A549 (cell line): ENCODE measurements around the gene BOD1L1. TPM values are rescaled to one million over a fixed set of nuclear protein-coding genes. Genes with fewer than 3 reads are reported as not detected.

Experiments
- ATAC-seq, 2 experiments: fragments of 200-7000 bp in 1 of 2; fragments of >200 bp in 1 of 2; cut with Nextera tagmentation in 1 of 2; cut with Tn5 transposase in 1 of 2; 3 replicates each; pipeline versions ENCODE4 v1.8.0 to v1.9.1; 2018 to 2020; ENCODE audit warnings: mild to moderate bottlenecking in 1 of 2, moderate library complexity in 1 of 2
- CTCF ChIA-PET: fragments of 300-600 bp; sonication (Branson Sonifier 250); formaldehyde crosslinking; extraction: SDS; loops from one replicate; lab custom pipeline; 2021; ENCODE audit warnings: antibody characterized with exemption, inconsistent platforms; lab: Yijun Ruan, JAX
- POLR2A ChIA-PET: fragments of 350-600 bp; formaldehyde crosslinking; extraction: SDS; loops from one replicate; lab custom pipeline; 2021; ENCODE audit warnings: antibody characterized with exemption, inconsistent platforms; lab: Yijun Ruan, JAX
- DNase-seq, 2 experiments: peaks; one replicate each; pipeline versions ENCODE4 v3.0.0 to v3.0.0-alpha.2; 2011 to 2016; ENCODE audit warnings: low read depth in 1 of 2, low spot score in 1 of 2
- FAIRE-seq: peaks from 2 replicates; lab custom pipeline; 2011; peaks lifted over from hg19 to GRCh38; lab: Jason Lieb, UNC
- H3K27ac ChIP-seq, 2 experiments: fragments of >200 bp; sonication (Bioruptor Twin); formaldehyde crosslinking; 3 replicates each; pipeline ENCODE4 v1.5.1; 2016 to 2017
- H3K4me1 ChIP-seq: fragments of >200 bp; sonication (Bioruptor Twin); formaldehyde crosslinking; 3 replicates; pipeline ENCODE4 v1.6.1; 2016
- H3K4me2 ChIP-seq: fragments of >200 bp; sonication (Bioruptor Twin); formaldehyde crosslinking; 3 replicates; pipeline ENCODE4 v1.6.1; 2016
- H3K4me3 ChIP-seq: fragments of >200 bp; sonication (Bioruptor Twin); formaldehyde crosslinking; 3 replicates; pipeline ENCODE4 v1.5.1; 2016
- H3K9me3 ChIP-seq: fragments of >200 bp; sonication (Bioruptor Twin); formaldehyde crosslinking; 3 replicates; pipeline ENCODE4 v1.6.1; 2016
- FOSL2 ChIP-seq, 2 experiments: fragments of 450-650 bp in 1 of 2; fragments of >200 bp in 1 of 2; sonication (Bioruptor Twin) in 1 of 2; formaldehyde crosslinking; IDR thresholded peaks; 2 replicates each; pipeline versions ENCODE4 v1.5.0 to v1.6.1; 2016 to 2020; ENCODE audit warnings: mild to moderate bottlenecking in 1 of 2, moderate library complexity in 1 of 2
- HEYL ChIP-seq: fragments of 250-450 bp; sonication (Bioruptor Pico); IDR thresholded peaks from 2 replicates; pipeline ENCODE4 v1.8.0; 2021; ENCODE audit warnings: mild to moderate bottlenecking, moderate library complexity
- HOXA7 ChIP-seq: fragments of 250-450 bp; sonication (Bioruptor Pico); IDR thresholded peaks from 2 replicates; pipeline ENCODE4 v1.5.0; 2020; ENCODE audit warnings: mild to moderate bottlenecking, moderate library complexity
- MAFK ChIP-seq: fragments of 450-650 bp; IDR thresholded peaks from 2 replicates; pipeline ENCODE4 v1.6.1; 2014; ENCODE audit not compliant: partially characterized antibody
- MAZ ChIP-seq: fragments of 150-350 bp; IDR thresholded peaks from 2 replicates; pipeline ENCODE4 v1.6.1; 2014; ENCODE audit warnings: antibody characterized with exemption, low read depth, low read length, borderline replicate concordance
- NFE2L2 ChIP-seq: fragments of 150-350 bp; conservative IDR thresholded peaks from 2 replicates; pipeline ENCODE4 v1.6.1; 2014; ENCODE audit warnings: low read length
- NPAS2 ChIP-seq: fragments of 250-450 bp; sonication (Bioruptor Pico); IDR thresholded peaks from 2 replicates; pipeline ENCODE4 v1.8.0; 2022; ENCODE audit warnings: mild to moderate bottlenecking, moderate library complexity, borderline replicate concordance
- RAD21 ChIP-seq, 2 experiments: fragments of >200 bp in 1 of 2; sonication (Bioruptor Twin) in 1 of 2; formaldehyde crosslinking in 1 of 2; IDR thresholded peaks in 1 of 2; conservative IDR thresholded peaks in 1 of 2; 2 replicates in 1 of 2; 3 replicates in 1 of 2; pipeline ENCODE4 v1.6.1; 2012 to 2018; ENCODE audit warnings: inconsistent platforms in 1 of 2
- RARB ChIP-seq: fragments of 250-450 bp; sonication (Bioruptor Pico); IDR thresholded peaks from 2 replicates; pipeline ENCODE4 v1.8.0; 2021; ENCODE audit warnings: mild to moderate bottlenecking, moderate library complexity
- RNF2 ChIP-seq: fragments of 200-600 bp; sonication (generic); IDR thresholded peaks from 2 replicates; pipeline ENCODE4 v1.6.1; 2016; ENCODE audit warnings: low read depth, mild to moderate bottlenecking, antibody characterized with exemption, moderate library complexity, borderline replicate concordance
- SMC3 ChIP-seq: fragments of >200 bp; sonication (Bioruptor Twin); formaldehyde crosslinking; IDR thresholded peaks from 3 replicates; pipeline ENCODE4 v1.6.1; 2018; ENCODE audit warnings: inconsistent platforms
- TFCP2L1 ChIP-seq: fragments of 250-450 bp; sonication (Bioruptor Pico); IDR thresholded peaks from 2 replicates; pipeline ENCODE4 v1.5.0; 2021; ENCODE audit warnings: mild to moderate bottlenecking
- ZFP36 ChIP-seq: fragments of 450-650 bp; IDR thresholded peaks from 2 replicates; pipeline ENCODE4 v1.6.1; 2014; ENCODE audit warnings: borderline replicate concordance; ENCODE audit not compliant: partially characterized antibody
- WGBS: methylation state at CpG from one replicate; pipeline ENCODE4 v1.1.6; 2017; ENCODE audit errors: missing lambda C conversion rate; 5-methylcytosine and 5-hydroxymethylcytosine counted together
- polyA plus RNA-seq, 4 experiments: library from polyadenylated mRNA; depleted of rRNA in 3 of 4; stranded (reverse); fragments of >200 nt; fragmentation: RNase III in 1 of 4; extraction: RNeasy Plus Mini Kit Qiagen cat#74134 plus additional on column Dnase treatment in 1 of 4; gene quantifications; 2 replicates in 3 of 4; 3 replicates in 1 of 4; pipeline ENCODE4 v1.2.3, GENCODE V29; 2011 to 2017
- TF ChIP-seq, protein P1 (sequence below): IDR thresholded peaks from 2 replicates; pipeline ENCODE4 v1.6.1; 2012; ENCODE audit warnings: low read depth, borderline replicate concordance
- TF ChIP-seq, protein P2 (sequence below): fragments of 250-450 bp; sonication (Bioruptor Pico); IDR thresholded peaks from 2 replicates; pipeline ENCODE4 v1.5.0; 2021; ENCODE audit warnings: mild to moderate bottlenecking, moderate library complexity, borderline replicate concordance
- TF ChIP-seq, protein P3 (sequence below): fragments of 150-350 bp; IDR thresholded peaks from 2 replicates; pipeline ENCODE4 v1.6.1; 2014; ENCODE audit warnings: low read depth, mild to moderate bottlenecking, low read length
- TF ChIP-seq, protein P4 (sequence below): fragments of 450-650 bp; IDR thresholded peaks from 2 replicates; pipeline ENCODE4 v1.6.1; 2014; ENCODE audit warnings: antibody characterized with exemption

The BOD1L1 gene
- polyA plus RNA-seq, 2 of the 4 experiments (the other 2 are of a cell fraction): 16.4 to 27.7 TPM

DNA sequence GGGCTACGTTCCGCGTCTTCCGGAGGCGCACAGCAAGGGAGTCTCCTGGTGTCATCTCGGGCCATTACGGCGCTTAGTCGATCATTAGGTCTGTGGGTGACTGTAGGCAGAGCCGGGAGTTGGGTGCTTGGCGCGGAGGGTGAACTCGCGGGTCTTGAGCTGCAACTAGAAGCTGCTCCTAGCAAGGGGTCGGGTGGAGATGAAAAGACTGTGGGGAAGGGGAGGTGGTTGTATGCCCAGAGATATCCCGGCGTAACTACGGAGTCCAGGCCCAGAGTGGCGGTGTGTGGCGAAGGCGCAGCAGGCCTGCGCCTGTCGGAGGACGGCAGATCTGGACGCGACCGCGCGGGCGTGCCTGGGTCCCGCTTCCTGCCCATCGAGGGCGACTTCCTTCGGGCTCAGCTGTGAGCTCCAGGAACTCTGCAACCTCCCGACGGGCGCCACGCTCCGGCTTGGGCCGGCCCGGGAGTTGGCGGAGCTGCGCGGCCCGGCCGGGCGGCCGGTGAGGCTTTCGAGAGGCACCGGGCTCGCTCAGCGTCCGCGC, 80.5 kb downstream of the BOD1L1 start:
- H3K4me2 ChIP-seq: peak overlapping the region; percentile 70
- FAIRE-seq: no peak

DNA sequence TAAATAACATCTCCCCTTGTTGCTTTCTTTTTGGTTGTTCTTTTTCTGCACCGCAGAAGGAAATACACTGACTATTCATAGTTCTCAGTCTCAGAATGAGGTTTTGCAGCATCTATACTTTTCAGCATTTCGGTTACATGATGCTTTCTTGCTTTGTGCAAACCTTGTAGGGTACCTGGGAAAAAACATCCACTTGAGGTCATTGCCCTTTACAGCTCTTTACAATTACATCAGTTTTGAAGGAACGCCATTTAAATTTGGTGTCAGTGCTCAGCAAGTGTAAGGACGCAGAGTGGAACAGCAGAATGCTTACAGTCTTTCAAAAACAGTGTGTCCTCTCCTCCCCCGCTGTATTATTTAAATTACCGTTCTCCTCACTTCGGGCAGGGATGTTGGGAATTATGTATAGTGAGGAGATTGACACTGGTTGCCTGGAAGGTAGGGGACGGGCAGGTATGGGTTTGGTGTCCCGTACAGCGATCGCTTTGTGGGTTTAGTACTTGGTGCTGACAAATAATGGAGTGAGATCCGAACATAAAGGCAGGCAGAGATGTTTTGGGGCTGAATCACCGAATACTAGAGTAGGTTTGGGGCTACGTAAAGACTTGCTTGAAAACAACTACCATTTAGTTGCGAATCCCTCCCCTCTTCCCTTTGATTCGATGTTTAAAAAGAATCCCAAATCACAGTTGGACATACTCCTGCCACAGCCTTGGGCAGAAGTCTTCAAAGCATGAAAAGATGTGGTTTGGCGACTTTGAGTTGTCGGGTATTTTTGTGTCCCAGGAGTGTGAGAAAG, 81.2 kb downstream of the BOD1L1 start:
- POLR2A ChIA-PET: no interaction called here
- Histone ChIP-seq H3K9me3 (0 out of 3 replicates have a peak, but pooled peaks cover 2% of the 10 kb centered on the region), H3K4me3 (no peak overlapping the region), H3K27ac (no peak overlapping the region)
- WGBS: 62% methylated on average over 18 of the region's 18 CpGs
- TF ChIP-seq FOSL2 (IDR thresholded peaks at IDR 0.05) (no peak), FOSL2 (CRISPR knock-in tag; IDR thresholded peaks at IDR 0.05) (no peak), RAD21 (conservative IDR thresholded peaks at IDR 0.05 in 1 of 2, IDR thresholded peaks at IDR 0.05 in 1 of 2) (no peak), MAFK (no peak), ZFP36 (no peak), HEYL (CRISPR knock-in tag) (no peak)
- TF ChIP-seq, all 56 proteins: peak for 0
- CTCF ChIA-PET: interaction anchor here (2.3 kb wide), 2 partner anchors 694 to 701 kb away, joined by 5 to 9 read pairs; no protein-coding TSS in a partner anchor
- Histone ChIP-seq H3K4me1 (no peaks in the 10 kb centered on the region; the same call in 2 of the 3 replicates), H3K4me2 (0 out of 3 replicates have a peak overlapping the region, but pooled peaks have one; percentile 26)
- DNase-seq (no peak), FAIRE-seq (no peak), ATAC-seq (no peak)

More for the DNA sequence above, 80.5 kb downstream of the BOD1L1 start:
- POLR2A ChIA-PET: no interaction called here
- no peak for DNase-seq
- no peak for ATAC-seq
- TF ChIP-seq, protein P1, sequence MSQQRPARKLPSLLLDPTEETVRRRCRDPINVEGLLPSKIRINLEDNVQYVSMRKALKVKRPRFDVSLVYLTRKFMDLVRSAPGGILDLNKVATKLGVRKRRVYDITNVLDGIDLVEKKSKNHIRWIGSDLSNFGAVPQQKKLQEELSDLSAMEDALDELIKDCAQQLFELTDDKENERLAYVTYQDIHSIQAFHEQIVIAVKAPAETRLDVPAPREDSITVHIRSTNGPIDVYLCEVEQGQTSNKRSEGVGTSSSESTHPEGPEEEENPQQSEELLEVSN: no peak
- no peak for TF ChIP-seq NPAS2 (CRISPR knock-in tag)
- no peak for TF ChIP-seq MAZ
- no peak for TF ChIP-seq SMC3
- TF ChIP-seq, protein P2, sequence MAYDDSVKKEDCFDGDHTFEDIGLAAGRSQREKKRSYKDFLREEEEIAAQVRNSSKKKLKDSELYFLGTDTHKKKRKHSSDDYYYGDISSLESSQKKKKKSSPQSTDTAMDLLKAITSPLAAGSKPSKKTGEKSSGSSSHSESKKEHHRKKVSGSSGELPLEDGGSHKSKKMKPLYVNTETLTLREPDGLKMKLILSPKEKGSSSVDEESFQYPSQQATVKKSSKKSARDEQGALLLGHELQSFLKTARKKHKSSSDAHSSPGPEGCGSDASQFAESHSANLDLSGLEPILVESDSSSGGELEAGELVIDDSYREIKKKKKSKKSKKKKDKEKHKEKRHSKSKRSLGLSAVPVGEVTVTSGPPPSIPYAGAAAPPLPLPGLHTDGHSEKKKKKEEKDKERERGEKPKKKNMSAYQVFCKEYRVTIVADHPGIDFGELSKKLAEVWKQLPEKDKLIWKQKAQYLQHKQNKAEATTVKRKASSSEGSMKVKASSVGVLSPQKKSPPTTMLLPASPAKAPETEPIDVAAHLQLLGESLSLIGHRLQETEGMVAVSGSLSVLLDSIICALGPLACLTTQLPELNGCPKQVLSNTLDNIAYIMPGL (CRISPR knock-in tag): no peak
- no peak for TF ChIP-seq RNF2
- TF ChIP-seq HOXA7 (CRISPR knock-in tag): no peak
- TF ChIP-seq, protein P3, sequence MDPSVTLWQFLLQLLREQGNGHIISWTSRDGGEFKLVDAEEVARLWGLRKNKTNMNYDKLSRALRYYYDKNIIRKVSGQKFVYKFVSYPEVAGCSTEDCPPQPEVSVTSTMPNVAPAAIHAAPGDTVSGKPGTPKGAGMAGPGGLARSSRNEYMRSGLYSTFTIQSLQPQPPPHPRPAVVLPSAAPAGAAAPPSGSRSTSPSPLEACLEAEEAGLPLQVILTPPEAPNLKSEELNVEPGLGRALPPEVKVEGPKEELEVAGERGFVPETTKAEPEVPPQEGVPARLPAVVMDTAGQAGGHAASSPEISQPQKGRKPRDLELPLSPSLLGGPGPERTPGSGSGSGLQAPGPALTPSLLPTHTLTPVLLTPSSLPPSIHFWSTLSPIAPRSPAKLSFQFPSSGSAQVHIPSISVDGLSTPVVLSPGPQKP: no peak
- TF ChIP-seq RARB (CRISPR knock-in tag): no peak
- TF ChIP-seq TFCP2L1 (CRISPR knock-in tag): no peak
- TF ChIP-seq NFE2L2: no peak
- TF ChIP-seq, protein P4, sequence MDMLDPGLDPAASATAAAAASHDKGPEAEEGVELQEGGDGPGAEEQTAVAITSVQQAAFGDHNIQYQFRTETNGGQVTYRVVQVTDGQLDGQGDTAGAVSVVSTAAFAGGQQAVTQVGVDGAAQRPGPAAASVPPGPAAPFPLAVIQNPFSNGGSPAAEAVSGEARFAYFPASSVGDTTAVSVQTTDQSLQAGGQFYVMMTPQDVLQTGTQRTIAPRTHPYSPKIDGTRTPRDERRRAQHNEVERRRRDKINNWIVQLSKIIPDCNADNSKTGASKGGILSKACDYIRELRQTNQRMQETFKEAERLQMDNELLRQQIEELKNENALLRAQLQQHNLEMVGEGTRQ: no peak
- 0 out of 3 replicates have a peak, but pooled peaks cover 2% of the 10 kb centered on the region for H3K9me3 ChIP-seq
- CTCF ChIA-PET: interaction anchor here (2.3 kb wide), 2 partner anchors 695 to 701 kb away, joined by 5 to 9 read pairs; no protein-coding TSS in a partner anchor
- no peaks in the 10 kb centered on the region; the same call in 2 of the 3 replicates for H3K4me1 ChIP-seq
- H3K27ac ChIP-seq: peak overlapping the region in 1 of 2 experiments; percentile 65; a peak in 3 of 6 replicates
- 81% methylated on average over 48 of the region's 54 CpGs for WGBS
- peak overlapping the region; percentile 44 for H3K4me3 ChIP-seq
